GM12878 (cell line): Measurements from ENCODE around the gene RBM12. TPM values are rescaled to one million over a fixed set of nuclear protein-coding genes. Genes with fewer than 3 reads are reported as not detected.

Experiments used
- polyA plus RNA-seq, 11 experiments: library from polyadenylated mRNA; depleted of rRNA in 4 of 11; unstranded in 6 of 11; stranded (reverse) in 5 of 11; fragments of >200 nt; fragmentation: Nextera tagmentation in 4 of 11; fragmentation: Illumina TruSeq in 1 of 11; extraction: Ambion mirVana in 4 of 11; extraction: Trizol in 1 of 11; gene quantifications; 1 replicate in 1 of 11; 2 replicates in 10 of 11; pipeline versions ENCODE4 v1.2.1 to v1.2.3, GENCODE V29; 2011 to 2016; ENCODE audit warnings: inconsistent platforms in 2 of 11, missing spikeins in 2 of 11, low read depth in 1 of 11
- total RNA-seq, 4 experiments: library from RNA; depleted of rRNA in 3 of 4; stranded (reverse); fragments of >200 nt in 3 of 4; fragmentation: Illumina TruSeq in 1 of 4; extraction: Trizol in 1 of 4; gene quantifications; 2 replicates each; pipeline versions ENCODE4 v1.2.1 to v1.2.3, GENCODE V29; 2013 to 2021
- TF ChIP-seq, protein P1 (sequence below): fragments of 450-650 bp; IDR thresholded peaks from 2 replicates; pipeline ENCODE4 v1.6.1; 2017; ENCODE audit warnings: mild to moderate bottlenecking
- TF ChIP-seq, protein P2 (sequence below): fragments of 450-650 bp; IDR thresholded peaks from 2 replicates; pipeline ENCODE4 v1.6.1; 2017; ENCODE audit warnings: mild to moderate bottlenecking, moderate library complexity
- TF ChIP-seq, protein P3 (sequence below): fragments of 450-650 bp; IDR thresholded peaks from 2 replicates; pipeline ENCODE4 v1.6.1; 2017; ENCODE audit warnings: low read depth, mild to moderate bottlenecking, moderate library complexity

The RBM12 gene
- total and polyA plus RNA-seq, 10 of the 15 experiments (the other 5 are each of a cell fraction or from before 2014, with no cell fraction given) = 4.7 to 153 (median 58.5) TPM

DNA sequence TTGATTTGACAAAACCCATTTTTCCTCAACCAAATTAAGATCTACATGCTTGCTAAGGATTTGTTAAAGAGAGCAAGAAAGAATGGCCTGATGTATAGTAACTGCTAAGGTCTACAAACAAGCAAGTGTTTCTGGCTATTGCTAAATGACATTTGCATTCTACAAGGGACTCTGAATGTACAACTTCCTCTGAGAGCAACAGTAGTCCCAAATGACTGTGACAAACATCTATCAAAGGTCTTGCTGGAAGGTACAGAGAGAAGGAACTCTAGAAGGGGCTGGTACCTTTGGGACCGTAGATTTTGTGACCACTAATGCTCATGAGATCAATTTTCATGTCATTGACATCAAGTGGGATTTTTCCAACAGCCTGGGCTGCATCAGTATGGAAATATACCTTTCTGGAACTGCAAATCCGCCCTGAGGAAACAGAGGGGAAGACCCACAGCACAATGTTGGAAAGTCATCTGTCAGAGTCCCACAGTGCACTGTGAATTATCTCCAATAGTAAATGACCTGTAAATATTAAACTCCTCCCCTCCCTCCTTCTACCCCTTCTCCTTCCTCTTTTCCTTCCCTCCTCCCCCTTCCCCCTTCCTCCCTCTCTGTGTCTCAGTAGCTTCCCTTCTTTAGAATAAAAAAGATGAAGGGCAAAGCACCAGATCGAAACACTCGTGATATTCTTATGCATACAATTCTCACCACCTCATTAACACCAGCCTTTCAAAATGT, 15.9 kb upstream of the RBM12 start (continued):
- TF ChIP-seq, protein P1, sequence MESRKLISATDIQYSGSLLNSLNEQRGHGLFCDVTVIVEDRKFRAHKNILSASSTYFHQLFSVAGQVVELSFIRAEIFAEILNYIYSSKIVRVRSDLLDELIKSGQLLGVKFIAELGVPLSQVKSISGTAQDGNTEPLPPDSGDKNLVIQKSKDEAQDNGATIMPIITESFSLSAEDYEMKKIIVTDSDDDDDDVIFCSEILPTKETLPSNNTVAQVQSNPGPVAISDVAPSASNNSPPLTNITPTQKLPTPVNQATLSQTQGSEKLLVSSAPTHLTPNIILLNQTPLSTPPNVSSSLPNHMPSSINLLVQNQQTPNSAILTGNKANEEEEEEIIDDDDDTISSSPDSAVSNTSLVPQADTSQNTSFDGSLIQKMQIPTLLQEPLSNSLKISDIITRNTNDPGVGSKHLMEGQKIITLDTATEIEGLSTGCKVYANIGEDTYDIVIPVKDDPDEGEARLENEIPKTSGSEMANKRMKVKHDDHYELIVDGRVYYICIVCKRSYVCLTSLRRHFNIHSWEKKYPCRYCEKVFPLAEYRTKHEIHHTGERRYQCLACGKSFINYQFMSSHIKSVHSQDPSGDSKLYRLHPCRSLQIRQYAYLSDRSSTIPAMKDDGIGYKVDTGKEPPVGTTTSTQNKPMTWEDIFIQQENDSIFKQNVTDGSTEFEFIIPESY = no peak
- TF ChIP-seq, protein P2, sequence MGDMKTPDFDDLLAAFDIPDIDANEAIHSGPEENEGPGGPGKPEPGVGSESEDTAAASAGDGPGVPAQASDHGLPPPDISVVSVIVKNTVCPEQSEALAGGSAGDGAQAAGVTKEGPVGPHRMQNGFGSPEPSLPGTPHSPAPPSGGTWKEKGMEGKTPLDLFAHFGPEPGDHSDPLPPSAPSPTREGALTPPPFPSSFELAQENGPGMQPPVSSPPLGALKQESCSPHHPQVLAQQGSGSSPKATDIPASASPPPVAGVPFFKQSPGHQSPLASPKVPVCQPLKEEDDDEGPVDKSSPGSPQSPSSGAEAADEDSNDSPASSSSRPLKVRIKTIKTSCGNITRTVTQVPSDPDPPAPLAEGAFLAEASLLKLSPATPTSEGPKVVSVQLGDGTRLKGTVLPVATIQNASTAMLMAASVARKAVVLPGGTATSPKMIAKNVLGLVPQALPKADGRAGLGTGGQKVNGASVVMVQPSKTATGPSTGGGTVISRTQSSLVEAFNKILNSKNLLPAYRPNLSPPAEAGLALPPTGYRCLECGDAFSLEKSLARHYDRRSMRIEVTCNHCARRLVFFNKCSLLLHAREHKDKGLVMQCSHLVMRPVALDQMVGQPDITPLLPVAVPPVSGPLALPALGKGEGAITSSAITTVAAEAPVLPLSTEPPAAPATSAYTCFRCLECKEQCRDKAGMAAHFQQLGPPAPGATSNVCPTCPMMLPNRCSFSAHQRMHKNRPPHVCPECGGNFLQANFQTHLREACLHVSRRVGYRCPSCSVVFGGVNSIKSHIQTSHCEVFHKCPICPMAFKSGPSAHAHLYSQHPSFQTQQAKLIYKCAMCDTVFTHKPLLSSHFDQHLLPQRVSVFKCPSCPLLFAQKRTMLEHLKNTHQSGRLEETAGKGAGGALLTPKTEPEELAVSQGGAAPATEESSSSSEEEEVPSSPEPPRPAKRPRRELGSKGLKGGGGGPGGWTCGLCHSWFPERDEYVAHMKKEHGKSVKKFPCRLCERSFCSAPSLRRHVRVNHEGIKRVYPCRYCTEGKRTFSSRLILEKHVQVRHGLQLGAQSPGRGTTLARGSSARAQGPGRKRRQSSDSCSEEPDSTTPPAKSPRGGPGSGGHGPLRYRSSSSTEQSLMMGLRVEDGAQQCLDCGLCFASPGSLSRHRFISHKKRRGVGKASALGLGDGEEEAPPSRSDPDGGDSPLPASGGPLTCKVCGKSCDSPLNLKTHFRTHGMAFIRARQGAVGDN = no peak
- TF ChIP-seq, protein P3, sequence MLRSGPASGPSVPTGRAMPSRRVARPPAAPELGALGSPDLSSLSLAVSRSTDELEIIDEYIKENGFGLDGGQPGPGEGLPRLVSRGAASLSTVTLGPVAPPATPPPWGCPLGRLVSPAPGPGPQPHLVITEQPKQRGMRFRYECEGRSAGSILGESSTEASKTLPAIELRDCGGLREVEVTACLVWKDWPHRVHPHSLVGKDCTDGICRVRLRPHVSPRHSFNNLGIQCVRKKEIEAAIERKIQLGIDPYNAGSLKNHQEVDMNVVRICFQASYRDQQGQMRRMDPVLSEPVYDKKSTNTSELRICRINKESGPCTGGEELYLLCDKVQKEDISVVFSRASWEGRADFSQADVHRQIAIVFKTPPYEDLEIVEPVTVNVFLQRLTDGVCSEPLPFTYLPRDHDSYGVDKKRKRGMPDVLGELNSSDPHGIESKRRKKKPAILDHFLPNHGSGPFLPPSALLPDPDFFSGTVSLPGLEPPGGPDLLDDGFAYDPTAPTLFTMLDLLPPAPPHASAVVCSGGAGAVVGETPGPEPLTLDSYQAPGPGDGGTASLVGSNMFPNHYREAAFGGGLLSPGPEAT = no peak
